ENCODE measurements around the gene TUBA8.
"Not testable (repeated sequence)": the region's sequence is repeated elsewhere in the genome, so short reads cannot be mapped to it uniquely, and the experiment has no call there.

Gene TUBA8

GRCh38 chr22:18077639-18078328, 32.8 kb upstream of the TUBA8 start, which contains the start of gene PEX26:
Gene PEX26 (plus strand): TSS chr22:18077990. CDS start chr22:18078377, 387 bp downstream.
- peak; percentile 93 for DNase-seq (ENCODE audit: low read depth)

GRCh38 chr22:18078329-18079041, 32.1 kb upstream of the TUBA8 start:
- DNase-seq (ENCODE audit: low read depth) = no peak

GRCh38 chr22:18079706-18080233, 30.8 kb upstream of the TUBA8 start:
- no peak for DNase-seq (ENCODE audit: low read depth)

- no peak for DNase-seq (ENCODE audit: low read depth)
Measured at GRCh38 chr22:18081416-18081815, 29.2 kb upstream of the TUBA8 start.

- DNase-seq (ENCODE audit: low read depth) = no peak
Measured at GRCh38 chr22:18082467-18082866, 28.1 kb upstream of the TUBA8 start.

- no peak for DNase-seq (ENCODE audit: low read depth)
Measured at GRCh38 chr22:18083406-18083805, 27.2 kb upstream of the TUBA8 start.

GRCh38 chr22:18085188-18085587, 25.4 kb upstream of the TUBA8 start:
- no peak for DNase-seq (ENCODE audit: low read depth)

- no peak for DNase-seq (ENCODE audit: low read depth)
Measured at GRCh38 chr22:18087350-18087855, 23.2 kb upstream of the TUBA8 start.

GRCh38 chr22:18088825-18089568, 21.6 kb upstream of the TUBA8 start:
- no peak for DNase-seq (ENCODE audit: low read depth)

GRCh38 chr22:18090286-18090685, 20.3 kb upstream of the TUBA8 start:
- DNase-seq (ENCODE audit: low read depth) = no peak

- no peak for DNase-seq (ENCODE audit: low read depth)
Measured at GRCh38 chr22:18091478-18091877, 19.1 kb upstream of the TUBA8 start.

- DNase-seq (ENCODE audit: low read depth) = no peak
Measured at GRCh38 chr22:18091916-18092526, 18.6 kb upstream of the TUBA8 start.

- no peak for DNase-seq (ENCODE audit: low read depth)
Measured at GRCh38 chr22:18093661-18094060, 16.9 kb upstream of the TUBA8 start.

- DNase-seq (ENCODE audit: low read depth) = no peak
Measured at GRCh38 chr22:18095101-18095805, 15.4 kb upstream of the TUBA8 start.

GRCh38 chr22:18096823-18097222, 13.8 kb upstream of the TUBA8 start:
- DNase-seq (ENCODE audit: low read depth) = no peak

GRCh38 chr22:18100781-18101180, 9.8 kb upstream of the TUBA8 start:
- DNase-seq (ENCODE audit: low read depth) = no peak

GRCh38 chr22:18101536-18101935, 9.1 kb upstream of the TUBA8 start:
- DNase-seq (ENCODE audit: low read depth) = no peak

- DNase-seq (ENCODE audit: low read depth) = no peak
Measured at GRCh38 chr22:18103527-18104269, 6.9 kb upstream of the TUBA8 start.

GRCh38 chr22:18104566-18104965, 6.0 kb upstream of the TUBA8 start:
- no peak for DNase-seq (ENCODE audit: low read depth)

GRCh38 chr22:18105981-18106380, 4.6 kb upstream of the TUBA8 start:
- not testable (repeated sequence) for DNase-seq (ENCODE audit: low read depth)

Data from T-helper 22 cell (primary cell).